NCI-H524 (cell line): ENCODE measurements around the gene CCDC171.
A peak's percentile ranks its signal among the peaks of the same experiment; 100 is the strongest.
"Not testable (repeated sequence)": the region's sequence is repeated elsewhere in the genome, so short reads cannot be mapped to it uniquely, and the experiment has no call there.

Experiments used
- DNase-seq, 2 experiments: peaks; one replicate each; lab custom pipeline; 2025; lab: John Stamatoyannopoulos, UW

CCDC171 gene

DNA sequence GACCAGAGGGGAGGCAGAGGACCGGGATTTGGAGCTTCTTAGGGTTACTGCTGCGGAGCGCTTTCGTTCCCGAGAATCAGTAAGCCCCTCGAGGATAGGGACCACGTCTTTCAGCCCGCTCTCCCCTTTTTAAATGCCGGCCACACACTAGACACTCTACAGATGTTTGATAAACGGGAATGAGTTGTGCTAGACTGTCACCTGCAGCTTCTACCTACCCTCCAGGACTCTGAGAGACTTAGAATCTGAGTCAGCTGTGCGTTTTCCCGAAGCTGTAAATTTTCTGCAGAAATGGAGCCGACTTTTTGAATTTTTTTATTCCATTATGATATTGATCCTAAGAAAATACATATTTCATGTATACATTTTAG, 670 bp downstream of the CCDC171 start:
- DNase-seq: no peak

GRCh38 chr9:15570769-15571168, 17.9 kb downstream of the CCDC171 start:
- DNase-seq: peak; percentile 74 to 75

GRCh38 chr9:15572200-15572770, 19.4 kb downstream of the CCDC171 start:
- peak in 1 of 2 experiments; percentile 13 for DNase-seq

- DNase-seq: no peak
Measured at GRCh38 chr9:15576350-15577050, 23.7 kb downstream of the CCDC171 start.

DNA sequence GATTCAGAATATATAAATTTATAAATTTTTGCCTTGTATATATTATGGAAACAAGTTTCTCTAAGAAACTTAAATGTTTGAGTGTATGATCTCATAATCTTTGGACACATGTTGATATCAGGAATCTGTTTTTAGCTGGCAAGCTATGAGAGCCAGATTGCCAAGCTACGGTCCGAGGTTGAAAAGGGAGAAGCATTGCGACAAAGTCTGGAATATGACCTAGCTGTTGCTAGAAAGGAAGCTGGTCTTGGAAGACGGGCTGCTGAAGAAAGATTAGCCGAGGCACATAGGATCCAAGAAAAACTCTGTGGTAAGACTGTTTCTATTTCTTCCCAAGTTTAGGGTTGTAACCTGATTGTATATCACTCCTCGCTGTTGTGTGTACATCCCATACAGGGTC, 25.9 kb downstream of the CCDC171 start:
- DNase-seq: no peak

DNA sequence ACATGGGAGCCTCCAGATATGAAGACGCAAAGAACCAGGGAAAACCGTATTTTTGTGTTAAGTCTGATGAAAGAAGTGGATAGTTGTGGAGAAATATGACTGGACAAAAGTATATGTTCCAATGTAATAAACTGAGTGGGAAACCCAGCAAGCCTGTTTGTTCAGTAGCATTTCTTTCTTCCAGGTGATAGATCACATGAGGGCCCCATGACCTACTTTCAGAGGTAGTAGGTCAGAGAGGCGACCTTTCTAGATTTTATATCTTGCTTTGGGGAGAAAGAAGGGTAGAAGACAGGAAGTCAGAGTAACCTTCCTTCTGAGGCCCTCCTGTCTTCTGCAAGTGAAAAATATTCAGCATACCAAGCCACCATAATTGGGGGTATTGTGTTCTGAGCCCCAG, 31.5 kb downstream of the CCDC171 start:
- no peak for DNase-seq

- DNase-seq: no peak
Measured at GRCh38 chr9:15592317-15592716, 39.5 kb downstream of the CCDC171 start.

DNA sequence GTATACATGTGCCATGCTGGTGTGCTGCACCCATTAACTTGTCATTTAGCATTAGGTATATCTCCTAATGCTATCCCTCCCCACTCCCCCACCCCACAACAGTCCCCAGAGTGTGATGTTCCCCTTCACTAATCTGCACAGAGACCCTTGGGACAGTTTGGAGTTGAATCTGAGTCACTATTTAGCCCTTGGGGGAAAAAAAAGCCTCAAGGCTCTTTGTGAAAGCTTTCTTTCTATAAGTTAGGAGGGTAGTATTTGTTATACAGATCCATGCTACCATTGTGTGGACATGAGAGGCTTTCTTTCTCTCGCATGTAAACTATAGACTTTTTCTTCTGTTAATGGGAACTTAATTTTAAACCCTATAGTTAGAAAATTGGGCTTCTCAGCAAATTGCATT, 40.1 kb downstream of the CCDC171 start:
- not testable (repeated sequence) for DNase-seq

DNA sequence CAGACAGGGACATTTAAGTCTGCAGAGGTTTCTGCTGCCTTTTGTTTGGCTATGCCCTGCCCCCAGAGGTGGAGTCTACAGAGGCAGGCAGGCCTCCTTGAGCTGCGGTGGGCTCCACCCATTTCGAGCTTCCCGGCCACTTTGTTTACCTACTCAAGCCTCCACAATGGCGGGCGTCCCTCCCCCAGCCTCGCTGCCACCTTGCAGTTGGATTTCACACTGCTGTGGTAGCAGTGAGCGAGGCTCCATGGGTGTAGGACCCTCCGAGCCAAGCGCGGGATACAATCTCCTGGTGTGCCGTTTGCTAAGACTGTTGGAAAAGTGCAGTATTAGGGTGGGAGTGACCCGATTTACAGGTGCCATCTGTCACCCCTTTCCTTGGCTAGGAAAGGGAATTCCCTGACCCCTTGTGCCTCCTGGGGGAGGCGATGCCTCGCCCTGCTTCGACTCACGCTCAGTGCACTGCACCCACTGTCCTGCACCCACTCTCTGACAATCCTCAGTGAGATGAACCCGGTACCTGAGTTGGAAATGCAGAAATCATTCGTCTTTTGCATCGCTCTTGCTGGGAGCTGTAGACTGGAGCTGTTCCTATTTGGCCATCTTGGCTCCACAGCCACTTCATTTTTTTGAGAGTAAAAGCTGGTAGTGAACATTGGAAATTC, 48.0 kb downstream of the CCDC171 start:
- DNase-seq: not testable (repeated sequence)

DNA sequence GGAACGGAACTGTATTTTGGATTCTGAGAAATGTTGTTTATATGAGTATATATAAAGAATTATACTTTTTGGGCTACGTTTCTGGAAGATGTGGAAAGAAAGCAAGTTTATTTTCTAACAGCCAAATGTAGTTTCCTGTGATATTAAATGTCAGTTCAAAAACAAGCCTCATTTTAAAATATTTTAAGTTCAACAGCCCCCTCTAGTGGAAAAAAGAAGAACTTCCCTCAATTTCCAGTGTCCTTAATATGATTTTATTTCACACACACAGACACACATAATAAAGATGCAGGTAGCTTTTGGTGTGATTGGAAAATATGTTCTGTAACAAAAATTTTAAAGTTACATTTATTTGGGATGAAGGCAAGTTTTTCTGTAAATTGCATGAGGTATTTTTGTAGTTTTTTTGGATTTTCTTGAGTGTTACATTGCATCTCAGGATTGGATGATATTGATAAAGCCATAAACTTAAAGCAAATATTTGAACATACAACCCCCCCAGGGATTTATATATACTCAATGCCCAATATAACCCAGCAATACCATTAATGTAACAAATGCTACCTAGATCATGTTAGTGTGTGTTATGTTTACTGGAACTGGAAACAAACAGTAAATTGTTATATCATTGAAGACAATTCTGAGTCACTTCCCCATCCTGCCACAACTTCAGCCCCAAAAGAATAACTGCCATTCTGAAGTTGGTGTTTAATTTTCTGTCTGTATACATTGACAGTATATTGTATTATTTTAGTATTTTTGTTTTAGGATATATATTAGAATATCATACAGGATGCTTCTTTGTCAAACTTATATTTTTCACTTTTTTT, 54.0 kb downstream of the CCDC171 start:
- DNase-seq: peak in 1 of 2 experiments; percentile 53

- DNase-seq: no peak
Measured at GRCh38 chr9:15612962-15613361, 60.1 kb downstream of the CCDC171 start.

- DNase-seq: no peak
Measured at GRCh38 chr9:15617782-15618181, 64.9 kb downstream of the CCDC171 start.

- no peak for DNase-seq
Measured at GRCh38 chr9:15618540-15619331, 65.9 kb downstream of the CCDC171 start.

DNA sequence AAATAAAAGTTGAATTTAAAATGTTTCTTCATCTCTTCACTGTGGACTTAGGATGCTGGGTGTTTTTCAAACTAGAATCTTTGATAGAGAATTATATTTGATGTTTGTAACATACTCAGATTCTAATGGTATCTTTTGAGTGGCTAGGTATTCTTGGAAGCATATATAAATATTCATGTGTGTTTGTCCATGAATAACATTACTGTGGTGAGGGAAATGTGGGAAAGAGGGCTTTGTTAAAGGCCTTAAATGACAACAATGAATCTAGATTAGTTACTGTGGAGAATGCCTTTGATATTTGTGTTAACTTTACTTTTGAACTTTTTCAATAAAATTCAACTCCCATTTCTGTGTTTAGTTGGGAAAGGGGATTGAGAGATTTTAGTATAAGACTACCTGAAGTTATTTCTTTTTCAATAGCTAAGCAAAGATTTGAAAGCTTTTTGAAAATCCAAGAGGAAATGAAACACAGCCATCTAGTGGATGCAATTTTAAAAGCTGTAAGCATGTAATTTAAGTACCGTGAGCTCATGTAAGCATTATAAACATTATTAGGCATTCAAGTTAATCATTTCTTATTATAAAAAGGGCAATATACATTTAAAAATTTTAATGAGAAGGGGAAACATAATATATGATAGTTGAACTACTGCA, 69.6 kb downstream of the CCDC171 start:
- DNase-seq: peak in 1 of 2 experiments; percentile 21

DNA sequence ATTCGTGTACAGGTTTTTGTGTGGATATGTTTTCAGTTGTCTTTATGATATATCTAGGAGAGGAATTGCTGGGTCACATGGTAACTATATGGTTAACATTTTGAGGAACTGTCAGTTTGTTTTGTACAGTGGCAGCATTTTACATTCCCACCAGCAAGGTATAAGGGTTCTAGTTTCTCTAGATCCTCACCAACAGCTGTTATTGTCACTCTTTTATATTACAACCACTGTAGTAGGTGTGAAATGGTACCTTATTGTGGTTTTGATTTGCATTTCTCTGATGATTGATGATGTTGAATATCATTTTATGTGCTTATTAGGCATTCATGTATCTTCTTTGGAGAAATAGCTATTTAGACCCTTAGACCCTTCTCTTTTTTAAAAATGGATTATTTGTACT, 82.9 kb downstream of the CCDC171 start:
- no peak for DNase-seq

DNA sequence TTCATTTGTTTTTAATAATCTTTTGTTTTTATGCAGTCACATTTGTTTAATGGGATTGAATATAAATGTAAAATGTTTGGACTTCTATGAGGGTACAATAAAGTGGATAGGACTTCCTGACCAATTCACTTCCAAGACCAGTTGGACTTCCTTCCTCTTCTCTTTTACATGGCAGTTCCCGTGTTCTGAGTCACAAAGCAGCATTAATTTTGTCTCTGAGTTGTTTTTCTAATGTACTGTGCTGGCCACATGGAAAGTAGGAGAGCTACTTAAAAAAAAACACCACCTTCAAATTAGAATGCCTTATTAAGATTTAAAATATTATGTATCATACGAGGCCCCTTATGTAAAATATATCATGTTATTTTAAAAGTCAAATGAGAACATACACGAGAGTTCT, 87.3 kb downstream of the CCDC171 start:
- DNase-seq: no peak

GRCh38 chr9:15641291-15641690, 88.4 kb downstream of the CCDC171 start:
- no peak for DNase-seq

GRCh38 chr9:15642369-15642962, 89.6 kb downstream of the CCDC171 start:
- peak in 1 of 2 experiments; percentile 57 for DNase-seq

DNA sequence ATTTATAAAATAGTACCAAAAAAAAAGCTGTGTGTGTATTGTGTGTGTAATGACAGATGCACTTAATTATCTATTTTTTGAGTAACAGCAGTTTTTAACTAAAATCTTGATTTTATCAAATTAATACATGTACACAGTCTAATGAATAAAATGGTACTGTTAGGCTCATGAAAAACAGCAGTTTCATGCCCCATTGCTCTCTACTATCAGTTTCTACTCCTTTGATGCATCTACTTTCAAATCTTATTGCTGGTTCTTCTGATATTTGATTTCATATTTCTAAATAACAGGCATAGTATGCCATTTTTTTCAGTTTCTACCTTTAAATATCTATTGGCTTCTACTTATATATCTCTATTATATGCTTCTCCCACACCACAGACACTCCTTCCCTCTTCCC, 117.4 kb downstream of the CCDC171 start:
- DNase-seq: no peak

GRCh38 chr9:15670894-15671293, 118.1 kb downstream of the CCDC171 start:
- DNase-seq: no peak

GRCh38 chr9:15693701-15694100, 140.9 kb downstream of the CCDC171 start:
- DNase-seq: no peak
